HepG2 (cell line): ENCODE data around the gene FAM120AOS. TPM values are rescaled to one million over a fixed set of nuclear protein-coding genes. Genes with fewer than 3 reads are reported as not detected.

Experiments used
- ELF1 ChIP-seq: sonication (generic); formaldehyde crosslinking; IDR thresholded peaks from 2 replicates; pipeline ENCODE4 v1.4.0; 2020; ENCODE audit warnings: missing genetic modification reagents
- GPBP1L1 ChIP-seq: sonication (generic); formaldehyde crosslinking; IDR thresholded peaks from 2 replicates; pipeline ENCODE4 v1.5.0; 2020; ENCODE audit warnings: mild to moderate bottlenecking, missing genetic modification reagents
- POLR2A ChIP-seq, 2 experiments: IDR thresholded peaks; 2 replicates each; pipeline ENCODE4 v1.6.1; 2011; ENCODE audit warnings: low read depth in 2 of 2, low read length in 2 of 2, mild to moderate bottlenecking in 1 of 2, moderate library complexity in 1 of 2; ENCODE audit not compliant: insufficient read depth in 1 of 2
- RBFOX2 ChIP-seq: fragments of 200-400 bp; formaldehyde crosslinking; IDR thresholded peaks from 2 replicates; pipeline ENCODE4 v1.6.1; 2017; ENCODE audit warnings: low read depth, mild to moderate bottlenecking, low read length
- ZBTB40 ChIP-seq, 2 experiments: fragments of 450-650 bp in 1 of 2; sonication (generic) in 1 of 2; formaldehyde crosslinking in 1 of 2; IDR thresholded peaks; 2 replicates each; pipeline versions ENCODE4 v1.6.1 to v1.8.0; 2016 to 2022; ENCODE audit warnings: antibody characterized with exemption in 1 of 2, mild to moderate bottlenecking in 1 of 2, missing genetic modification reagents in 1 of 2
- ZNF20 ChIP-seq: sonication (generic); formaldehyde crosslinking; IDR thresholded peaks from 2 replicates; pipeline ENCODE4 v1.4.0; 2020; ENCODE audit warnings: mild to moderate bottlenecking, moderate library complexity, missing genetic modification reagents
- ZNF292 ChIP-seq: sonication (generic); formaldehyde crosslinking; IDR thresholded peaks from 2 replicates; pipeline ENCODE4 v1.8.1; 2022; ENCODE audit warnings: mild to moderate bottlenecking, low read depth, missing genetic modification reagents, borderline replicate concordance
- ZNF572 ChIP-seq: sonication (generic); formaldehyde crosslinking; IDR thresholded peaks from 2 replicates; pipeline ENCODE4 v1.5.1; 2020; ENCODE audit warnings: mild to moderate bottlenecking, missing genetic modification reagents
- polyA plus RNA-seq, 8 experiments: library from polyadenylated mRNA; depleted of rRNA in 3 of 8; stranded (reverse) in 7 of 8; unstranded in 1 of 8; fragments of >200 nt; fragmentation: Illumina TruSeq in 4 of 8; extraction: Trizol in 4 of 8; gene quantifications; 2 replicates each; pipeline versions ENCODE4 v1.2.1 to v1.2.3, GENCODE V29; 2011 to 2016; ENCODE audit warnings: low read depth in 4 of 8, missing spikeins in 1 of 8, mixed read lengths in 1 of 8; ENCODE audit not compliant: insufficient read depth in 1 of 8
- total RNA-seq, 5 experiments: library from RNA; depleted of rRNA; stranded (reverse); fragments of >200 nt; fragmentation: Illumina TruSeq; extraction: Trizol; gene quantifications; 2 replicates each; pipeline ENCODE4 v1.2.3, GENCODE V29; 2016; ENCODE audit warnings: low read depth in 1 of 5
- TF ChIP-seq, protein P1 (sequence below): sonication (generic); formaldehyde crosslinking; IDR thresholded peaks from 2 replicates; pipeline ENCODE4 v1.9.0; 2022; ENCODE audit warnings: missing genetic modification reagents, mild to moderate bottlenecking, borderline replicate concordance
- TF ChIP-seq, protein P2 (sequence below): sonication (generic); formaldehyde crosslinking; IDR thresholded peaks from 2 replicates; pipeline ENCODE4 v1.5.0; 2020; ENCODE audit warnings: mild to moderate bottlenecking, missing genetic modification reagents, borderline replicate concordance
- TF ChIP-seq, protein P3 (sequence below): IDR thresholded peaks from 2 replicates; pipeline ENCODE4 v1.6.1; 2018; ENCODE audit warnings: missing genetic modification reagents, mild to moderate bottlenecking, missing compliant biosample characterization

The FAM120AOS gene
- total and polyA plus RNA-seq, 2 of the 13 experiments (the other 11 are each of a cell fraction or from before 2014, with no cell fraction given), result 28.2 to 34.6 TPM

DNA sequence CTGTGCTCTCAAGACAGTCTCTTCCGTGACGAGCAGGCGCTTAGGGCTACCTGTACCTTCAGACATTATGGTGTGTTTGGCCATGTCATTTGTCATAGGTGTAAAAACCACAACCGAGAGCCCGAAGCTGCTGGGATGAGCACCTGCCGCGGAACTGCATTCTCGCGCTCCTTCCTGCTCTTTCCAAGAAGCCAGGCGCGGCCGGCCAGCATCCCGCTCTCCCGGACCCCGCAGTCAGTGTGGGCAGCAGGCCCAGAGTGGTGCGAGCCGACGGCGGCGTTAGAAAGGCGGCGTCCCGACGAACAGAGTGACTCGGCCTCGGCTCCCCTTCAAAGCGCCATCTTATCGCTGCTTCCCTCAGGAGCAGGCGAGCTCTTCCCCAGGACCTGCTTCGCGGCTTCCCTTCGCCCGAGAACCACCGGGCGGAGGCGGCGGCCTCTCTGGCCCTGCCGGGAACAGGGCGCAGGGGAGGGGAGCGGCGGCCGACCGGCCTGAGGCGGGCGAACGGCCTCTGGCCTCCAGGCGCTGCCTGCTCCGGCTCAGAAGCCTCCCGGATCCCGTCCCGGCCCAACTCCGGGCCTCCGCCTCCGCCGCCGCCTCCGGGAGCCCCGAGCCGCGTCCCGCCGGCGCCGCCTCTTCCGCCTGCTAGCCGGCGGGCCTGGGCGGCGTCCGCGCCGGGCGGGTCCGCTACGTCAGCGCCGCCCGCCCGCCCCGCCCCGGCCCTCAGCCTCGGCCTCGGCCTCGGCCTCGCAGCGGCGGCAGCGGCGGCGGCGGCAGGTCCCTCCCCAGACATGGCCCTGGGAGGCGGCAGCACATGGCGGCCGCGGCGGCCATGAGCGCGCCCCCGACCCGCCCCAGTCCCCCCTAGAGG is 2.2 kb downstream of the FAM120AOS start, which contains the start of gene FAM120A (continued):
- TF ChIP-seq ELF1 (CRISPR knock-in tag), result 0 out of 2 replicates have a peak, but pooled peaks have one; percentile 25
- no peak for TF ChIP-seq ZBTB40 (IDR thresholded peaks at IDR 0.05)
- TF ChIP-seq ZBTB40 (CRISPR knock-in tag; IDR thresholded peaks at IDR 0.05), result peak; percentile 59; the same call in 1 of the 2 replicates
- no peak for TF ChIP-seq ZNF20 (CRISPR knock-in tag)
- TF ChIP-seq, protein P1, sequence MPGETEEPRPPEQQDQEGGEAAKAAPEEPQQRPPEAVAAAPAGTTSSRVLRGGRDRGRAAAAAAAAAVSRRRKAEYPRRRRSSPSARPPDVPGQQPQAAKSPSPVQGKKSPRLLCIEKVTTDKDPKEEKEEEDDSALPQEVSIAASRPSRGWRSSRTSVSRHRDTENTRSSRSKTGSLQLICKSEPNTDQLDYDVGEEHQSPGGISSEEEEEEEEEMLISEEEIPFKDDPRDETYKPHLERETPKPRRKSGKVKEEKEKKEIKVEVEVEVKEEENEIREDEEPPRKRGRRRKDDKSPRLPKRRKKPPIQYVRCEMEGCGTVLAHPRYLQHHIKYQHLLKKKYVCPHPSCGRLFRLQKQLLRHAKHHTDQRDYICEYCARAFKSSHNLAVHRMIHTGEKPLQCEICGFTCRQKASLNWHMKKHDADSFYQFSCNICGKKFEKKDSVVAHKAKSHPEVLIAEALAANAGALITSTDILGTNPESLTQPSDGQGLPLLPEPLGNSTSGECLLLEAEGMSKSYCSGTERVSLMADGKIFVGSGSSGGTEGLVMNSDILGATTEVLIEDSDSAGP (CRISPR knock-in tag), result peak; percentile 75; the same call in 1 of the 2 replicates
- TF ChIP-seq, protein P2, sequence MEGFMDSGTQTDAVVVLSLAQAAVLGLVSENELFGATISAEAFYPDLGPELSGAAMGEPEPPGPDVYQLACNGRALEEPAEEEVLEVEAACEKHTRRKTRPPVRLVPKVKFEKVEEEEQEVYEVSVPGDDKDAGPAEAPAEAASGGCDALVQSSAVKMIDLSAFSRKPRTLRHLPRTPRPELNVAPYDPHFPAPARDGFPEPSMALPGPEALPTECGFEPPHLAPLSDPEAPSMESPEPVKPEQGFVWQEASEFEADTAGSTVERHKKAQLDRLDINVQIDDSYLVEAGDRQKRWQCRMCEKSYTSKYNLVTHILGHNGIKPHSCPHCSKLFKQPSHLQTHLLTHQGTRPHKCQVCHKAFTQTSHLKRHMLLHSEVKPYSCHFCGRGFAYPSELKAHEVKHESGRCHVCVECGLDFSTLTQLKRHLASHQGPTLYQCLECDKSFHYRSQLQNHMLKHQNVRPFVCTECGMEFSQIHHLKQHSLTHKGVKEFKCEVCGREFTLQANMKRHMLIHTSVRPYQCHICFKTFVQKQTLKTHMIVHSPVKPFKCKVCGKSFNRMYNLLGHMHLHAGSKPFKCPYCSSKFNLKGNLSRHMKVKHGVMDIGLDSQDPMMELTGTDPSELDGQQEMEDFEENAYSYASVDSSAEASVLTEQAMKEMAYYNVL (CRISPR knock-in tag), result peak; percentile 26; the same call in 1 of the 2 replicates
- peak; percentile 63; the same call in 1 of the 2 replicates for TF ChIP-seq ZNF292 (CRISPR knock-in tag)
- TF ChIP-seq GPBP1L1, result no peak
- TF ChIP-seq, protein P3, sequence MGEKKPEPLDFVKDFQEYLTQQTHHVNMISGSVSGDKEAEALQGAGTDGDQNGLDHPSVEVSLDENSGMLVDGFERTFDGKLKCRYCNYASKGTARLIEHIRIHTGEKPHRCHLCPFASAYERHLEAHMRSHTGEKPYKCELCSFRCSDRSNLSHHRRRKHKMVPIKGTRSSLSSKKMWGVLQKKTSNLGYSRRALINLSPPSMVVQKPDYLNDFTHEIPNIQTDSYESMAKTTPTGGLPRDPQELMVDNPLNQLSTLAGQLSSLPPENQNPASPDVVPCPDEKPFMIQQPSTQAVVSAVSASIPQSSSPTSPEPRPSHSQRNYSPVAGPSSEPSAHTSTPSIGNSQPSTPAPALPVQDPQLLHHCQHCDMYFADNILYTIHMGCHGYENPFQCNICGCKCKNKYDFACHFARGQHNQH, result peak; percentile 16; the same call in 1 of the 2 replicates
- TF ChIP-seq RBFOX2, result peak; percentile 73
- peak; percentile 70; the same call in 1 of the 2 replicates for TF ChIP-seq ZNF572
- TF ChIP-seq POLR2A (IDR thresholded peaks at IDR 0.05; ENCODE audit: insufficient read depth in 1 of 2, low read depth in 2 of 2, low read length in 2 of 2), result peak; percentile 75 to 76
